ENCODE data around the gene WWOX.

The WWOX gene

DNA sequence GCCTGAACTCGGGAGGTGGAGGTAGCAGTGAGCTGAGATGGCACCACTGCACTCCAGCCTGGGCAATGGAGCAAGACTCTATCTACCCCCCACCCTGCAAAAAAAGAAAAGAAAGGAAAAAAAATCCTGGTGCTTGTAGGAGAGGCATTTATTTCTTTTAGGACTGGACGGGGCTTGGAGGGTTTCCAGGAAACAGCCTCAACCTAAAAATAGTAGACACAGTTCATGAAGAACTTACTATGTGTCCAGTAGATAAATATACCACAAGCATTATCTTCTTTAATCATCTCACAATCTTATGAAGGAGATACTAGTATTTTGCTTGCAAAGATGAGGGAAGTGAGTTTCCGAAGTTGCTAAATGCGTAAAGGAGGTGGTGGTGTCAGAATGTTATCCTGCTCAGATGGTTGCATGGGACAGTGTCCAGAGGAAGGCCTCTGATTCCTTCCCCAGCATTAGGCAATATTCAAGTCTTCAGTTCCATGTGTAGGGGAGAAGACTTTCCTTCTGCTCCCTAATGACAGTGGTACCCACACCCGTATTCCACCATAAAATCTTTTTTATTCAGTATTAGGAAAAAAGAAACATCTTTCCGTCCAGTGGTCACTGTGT is 263.2 kb downstream of the WWOX start:
- no peak for DNase-seq (ENCODE audit: low spot score)

DNA sequence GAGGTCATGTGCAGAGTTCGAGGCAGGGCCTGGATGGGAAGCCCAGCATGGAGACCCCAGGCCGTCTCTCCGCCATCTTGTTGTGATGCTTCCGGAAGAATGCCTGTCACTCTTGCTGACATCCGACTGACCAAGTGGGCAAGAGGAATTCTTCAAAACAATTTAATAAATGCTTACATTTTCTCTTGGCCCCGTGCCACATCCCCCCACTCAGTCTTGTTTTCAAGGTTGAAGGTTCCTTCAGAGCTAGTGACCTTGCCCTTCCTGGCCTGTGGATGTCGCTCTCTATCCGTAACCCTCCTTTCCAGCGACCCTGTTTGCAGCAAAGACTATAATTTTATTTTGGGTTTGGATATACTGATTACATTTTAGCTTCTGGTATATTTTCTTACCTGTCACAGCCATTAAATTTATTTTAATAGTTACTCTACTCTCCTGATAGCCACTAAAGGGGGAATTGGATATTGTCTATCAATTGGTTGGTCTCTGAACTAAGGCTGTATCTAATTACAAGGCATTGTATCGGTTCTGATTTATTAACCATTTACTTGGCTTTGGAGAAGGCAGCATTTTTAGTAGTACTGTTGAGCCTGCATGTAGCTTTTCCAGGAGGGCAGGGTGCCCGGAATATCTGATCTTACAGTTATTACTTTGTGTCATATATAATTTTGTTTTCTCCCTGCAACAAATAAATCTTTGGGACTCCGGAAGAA is 264.5 kb downstream of the WWOX start:
- no peak for DNase-seq (ENCODE audit: low spot score)

DNA sequence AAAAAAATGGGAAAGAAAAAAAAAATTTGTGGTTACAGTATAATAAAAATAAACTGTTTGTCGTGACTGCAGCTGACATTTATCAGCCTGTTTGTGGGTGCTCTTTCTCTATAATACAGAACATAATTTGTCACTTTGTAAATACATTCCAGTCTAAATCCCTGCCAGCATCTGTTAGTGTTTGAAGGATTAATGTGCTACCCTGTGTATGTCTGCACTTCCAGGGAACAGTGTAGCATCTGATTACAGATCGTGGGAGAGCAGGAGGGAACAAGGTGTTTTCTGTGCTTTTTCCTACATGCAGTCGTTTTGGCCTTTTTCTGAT is 265.1 kb downstream of the WWOX start:
- DNase-seq (ENCODE audit: low spot score), result no peak

DNA sequence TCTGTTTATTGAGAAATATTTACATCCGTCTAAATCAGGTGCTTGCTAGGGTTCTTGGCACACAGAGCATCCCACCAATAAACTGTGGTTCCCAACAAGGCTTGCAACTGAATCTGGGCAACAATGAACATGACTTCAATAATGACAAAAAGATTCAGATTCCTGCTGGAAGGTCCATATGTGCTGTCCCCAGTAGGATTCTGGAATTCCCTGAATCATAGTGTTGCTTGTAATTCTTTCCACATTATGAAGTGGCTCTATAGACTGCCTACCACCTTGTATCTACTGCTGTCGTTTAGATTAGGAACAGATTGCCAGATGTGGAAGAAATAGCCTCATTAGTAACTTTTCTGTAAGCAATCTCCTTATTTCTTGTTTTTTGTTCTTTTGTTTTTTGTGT is 265.9 kb downstream of the WWOX start:
- DNase-seq (ENCODE audit: low spot score), result no peak

DNA sequence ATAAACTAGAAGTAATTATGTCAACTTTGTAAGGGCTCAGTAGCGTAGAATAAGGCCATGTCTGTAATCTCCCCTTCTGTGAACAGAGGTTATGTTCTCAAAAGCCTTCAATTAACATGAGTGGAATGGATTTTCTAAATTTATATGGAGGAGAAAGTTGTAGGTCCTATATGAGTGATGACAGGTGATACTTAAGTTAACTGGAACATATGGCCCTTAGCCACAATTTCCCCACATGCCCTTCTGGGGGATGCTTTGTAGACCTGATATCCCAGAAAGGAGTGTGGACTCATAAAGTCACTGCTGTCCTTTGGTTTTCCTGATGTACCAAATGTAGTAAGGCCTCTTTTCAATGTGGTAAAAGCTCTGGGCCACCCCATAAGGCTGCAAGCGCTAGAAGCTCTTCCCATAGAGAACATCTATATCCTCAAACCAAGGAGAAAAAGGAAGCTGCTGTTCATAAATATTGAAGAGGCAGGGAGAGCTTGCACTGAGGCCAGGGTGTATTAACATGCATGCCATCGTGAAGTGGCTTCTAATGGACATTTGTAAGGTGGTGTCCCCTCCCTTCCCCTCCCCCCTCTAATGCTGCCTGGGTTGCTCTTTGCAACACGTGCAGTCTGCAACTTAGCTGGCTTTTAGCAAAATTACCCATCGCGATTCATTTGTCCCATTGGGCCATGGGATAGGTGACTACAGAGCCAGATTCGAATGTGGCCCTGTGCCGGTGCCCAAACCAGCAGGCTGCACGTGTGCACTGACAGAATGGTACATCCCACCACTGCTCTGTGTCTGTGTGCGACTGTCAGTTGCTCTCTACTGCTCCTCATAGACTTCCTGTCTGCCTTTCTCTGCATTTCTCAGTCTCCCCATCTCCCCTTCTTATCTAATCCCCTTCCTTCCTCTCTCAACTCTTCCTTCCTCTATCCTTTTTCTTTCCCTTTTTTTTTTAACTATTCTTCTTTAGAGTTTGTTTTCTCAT is 269.0 kb downstream of the WWOX start:
- DNase-seq (ENCODE audit: low spot score), result no peak

DNA sequence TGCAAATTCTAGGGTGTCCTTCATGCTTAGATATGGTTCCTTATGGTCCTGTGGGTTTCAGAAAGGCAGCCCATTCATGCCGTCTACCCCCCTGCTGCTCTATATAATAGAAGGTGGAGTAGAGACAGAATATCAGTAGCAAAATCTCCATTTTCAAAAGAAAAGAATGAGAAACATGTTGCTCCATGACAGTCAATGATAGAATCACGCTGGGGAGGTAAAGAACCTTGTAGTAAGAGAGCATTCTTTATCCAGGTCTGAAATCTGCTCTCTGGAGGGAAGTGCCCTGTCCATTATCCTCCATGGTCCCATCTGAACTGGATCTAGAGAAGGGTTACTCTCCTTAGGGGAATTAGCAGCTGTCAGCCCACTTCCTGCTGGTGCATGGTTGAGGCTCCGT is 272.8 kb downstream of the WWOX start:
- no peak for DNase-seq (ENCODE audit: low spot score)

DNA sequence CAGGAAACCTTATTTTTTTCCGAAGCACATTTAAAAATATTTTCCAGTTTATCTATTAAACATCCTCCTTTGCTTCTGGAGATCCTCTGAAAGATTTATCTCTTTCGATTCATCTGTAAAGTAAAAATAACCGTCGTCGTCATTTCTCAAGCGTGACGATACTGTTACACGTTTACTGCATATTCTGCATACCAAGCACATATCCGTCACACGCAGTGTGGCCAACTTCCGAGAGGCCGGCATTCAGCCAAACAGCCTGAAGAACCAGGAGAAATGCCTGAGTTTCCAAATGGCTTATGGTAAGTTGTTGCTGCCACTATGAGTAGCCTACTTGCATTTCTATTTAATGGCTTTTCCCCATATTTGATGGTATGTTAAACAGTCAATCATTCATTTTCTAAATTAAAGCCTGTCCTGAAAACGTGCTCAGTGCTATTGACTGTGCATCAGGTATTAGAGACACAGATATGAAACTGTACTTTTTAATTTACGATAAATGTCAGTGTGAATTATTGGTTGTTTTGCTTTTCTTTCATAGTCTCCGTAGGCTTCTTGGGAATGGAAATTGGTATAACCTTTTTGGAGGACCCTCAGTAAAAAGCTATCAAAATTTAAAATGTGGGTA is 275.7 kb downstream of the WWOX start:
- DNase-seq (ENCODE audit: low spot score), result no peak

DNA sequence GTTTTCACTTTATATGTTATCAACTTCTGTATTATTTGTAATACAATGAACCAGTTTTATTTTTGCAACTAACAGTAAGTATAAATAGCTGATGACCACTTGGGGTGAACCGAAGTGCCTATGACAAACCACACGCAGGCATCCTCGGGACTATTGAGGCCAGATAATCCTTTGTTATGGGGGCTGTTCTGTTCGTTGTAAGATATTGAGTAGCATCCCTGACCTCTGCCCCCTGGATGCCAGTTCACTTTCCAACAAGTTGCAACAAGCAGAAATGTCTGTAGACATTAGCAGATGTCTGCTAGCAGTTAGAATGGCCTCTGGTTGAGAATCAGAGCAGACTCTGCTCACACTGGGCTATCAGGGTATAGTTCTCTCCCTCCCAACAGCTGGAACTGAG is 277.0 kb downstream of the WWOX start:
- no peak for DNase-seq (ENCODE audit: low spot score)

DNA sequence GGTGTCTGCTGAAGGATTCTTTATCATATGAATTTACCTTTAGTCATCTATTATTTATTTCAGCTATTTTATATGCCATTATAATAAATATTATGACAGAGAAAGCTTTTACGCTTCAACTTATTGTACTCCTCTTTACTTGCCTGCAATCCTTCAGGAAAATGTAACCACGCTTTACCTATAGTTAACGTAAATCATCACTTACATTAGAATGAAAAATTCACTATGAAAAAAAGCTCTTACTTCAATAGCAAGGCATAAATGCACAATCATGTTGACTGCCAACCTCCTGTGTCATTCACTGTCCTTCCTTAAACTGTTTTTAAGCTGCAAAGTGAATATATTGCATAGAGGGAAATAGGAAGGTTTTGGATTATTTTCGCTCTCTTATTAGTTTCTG is 277.9 kb downstream of the WWOX start:
- no peak for DNase-seq (ENCODE audit: low spot score)

DNA sequence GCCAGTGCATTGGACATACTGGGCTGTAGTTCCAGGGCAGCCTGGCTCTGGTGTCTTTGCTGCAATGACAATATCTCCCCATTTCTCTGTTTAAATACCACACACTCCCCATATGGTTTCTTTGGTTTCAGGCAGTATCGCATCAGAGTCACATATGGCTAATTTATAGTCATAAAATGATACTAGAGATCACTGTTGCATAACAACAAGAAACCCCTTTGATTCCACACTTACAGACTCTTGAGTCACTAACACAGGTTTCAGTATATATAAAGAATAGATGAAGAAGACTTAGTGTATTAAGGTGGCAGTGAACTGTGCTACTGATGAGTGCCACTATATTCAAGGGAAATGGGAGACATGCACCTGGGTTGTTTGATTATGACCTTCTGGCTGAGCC is 281.6 kb downstream of the WWOX start:
- DNase-seq (ENCODE audit: low spot score), result no peak

DNA sequence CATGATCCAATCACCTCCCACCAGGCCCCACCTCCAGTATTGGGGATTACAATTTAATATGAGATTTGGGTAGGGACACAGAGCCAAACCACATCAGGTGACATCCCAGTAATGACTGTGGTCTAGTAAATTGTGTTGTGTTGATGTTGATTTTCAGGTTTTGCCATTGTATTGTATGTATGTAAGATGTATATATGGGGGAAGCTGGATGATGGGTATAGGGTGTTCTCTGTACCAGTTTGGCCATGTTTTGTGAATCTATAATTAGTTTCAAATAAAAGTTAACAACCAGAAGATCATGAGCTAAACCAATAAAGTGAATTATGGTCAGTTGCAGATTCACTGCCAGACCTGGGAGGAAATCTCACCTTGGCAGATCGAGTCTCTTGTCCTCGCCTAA is 283.7 kb downstream of the WWOX start:
- DNase-seq (ENCODE audit: low spot score), result no peak

DNA sequence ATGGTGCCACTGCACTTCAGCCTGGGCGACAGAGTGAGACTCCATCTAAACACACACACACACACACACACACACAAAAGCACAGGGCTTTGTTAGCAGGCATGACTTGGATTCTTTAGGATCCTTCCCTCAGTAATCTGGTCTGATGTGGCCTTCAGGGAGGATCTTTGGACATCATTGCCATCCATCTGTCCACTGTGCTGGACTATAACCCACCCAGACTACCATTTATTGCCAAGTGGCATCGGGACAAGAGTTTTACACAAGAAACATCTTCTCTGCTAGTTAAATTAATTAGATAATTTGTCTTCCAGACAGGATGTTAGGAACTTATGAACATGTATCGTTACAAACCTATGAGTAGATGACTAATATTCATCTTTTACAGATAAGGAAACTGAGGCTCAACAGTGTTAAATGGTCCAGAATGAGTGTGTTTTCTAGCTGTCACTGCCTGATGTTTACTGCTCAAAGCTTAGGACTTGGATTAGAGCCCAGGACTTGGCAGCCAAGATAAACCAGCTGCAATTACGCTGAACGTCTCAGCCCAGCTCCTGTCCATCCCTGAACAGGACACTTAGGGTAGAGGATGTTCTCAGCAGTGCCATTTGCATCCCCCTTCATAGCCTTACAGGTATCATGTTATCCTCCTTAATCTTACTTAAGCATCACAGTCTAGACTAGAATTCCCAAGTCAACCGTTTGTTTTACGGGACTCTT is 285.8 kb downstream of the WWOX start:
- DNase-seq (ENCODE audit: low spot score), result no peak

DNA sequence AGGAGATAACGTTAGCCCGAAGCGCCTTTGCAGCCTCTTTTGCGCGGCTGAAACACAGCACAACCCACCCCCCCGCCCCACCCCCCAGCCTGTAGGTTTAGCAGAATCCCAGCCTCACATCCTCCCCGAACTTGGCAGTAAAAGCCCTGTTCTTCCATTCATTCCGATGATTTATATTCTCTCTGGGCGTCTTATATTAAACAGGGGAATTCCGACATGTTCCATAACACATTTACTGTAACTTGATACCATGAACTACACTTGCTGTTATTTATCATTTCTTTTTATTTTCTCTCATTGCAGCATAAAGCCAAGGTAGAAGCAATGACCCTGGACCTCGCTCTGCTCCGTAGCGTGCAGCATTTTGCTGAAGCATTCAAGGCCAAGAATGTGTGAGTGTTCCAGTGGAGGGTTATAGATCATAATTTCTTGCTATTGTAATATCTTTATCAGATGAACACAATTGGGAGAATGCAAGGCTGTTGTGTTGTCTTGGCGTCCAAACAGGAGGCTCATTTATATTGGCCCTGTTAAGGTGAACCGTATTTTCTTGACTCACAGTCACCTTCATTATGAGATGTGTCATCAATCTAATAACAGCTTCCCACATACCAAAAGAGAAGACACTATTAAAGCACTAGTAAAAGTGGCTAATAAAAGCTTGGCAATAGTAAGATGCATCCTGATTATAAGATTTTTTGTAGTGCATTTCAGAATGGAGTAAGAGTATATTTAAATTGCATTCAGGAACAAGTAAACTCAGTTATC is 287.3 kb downstream of the WWOX start:
- DNase-seq (ENCODE audit: low spot score), result no peak

DNA sequence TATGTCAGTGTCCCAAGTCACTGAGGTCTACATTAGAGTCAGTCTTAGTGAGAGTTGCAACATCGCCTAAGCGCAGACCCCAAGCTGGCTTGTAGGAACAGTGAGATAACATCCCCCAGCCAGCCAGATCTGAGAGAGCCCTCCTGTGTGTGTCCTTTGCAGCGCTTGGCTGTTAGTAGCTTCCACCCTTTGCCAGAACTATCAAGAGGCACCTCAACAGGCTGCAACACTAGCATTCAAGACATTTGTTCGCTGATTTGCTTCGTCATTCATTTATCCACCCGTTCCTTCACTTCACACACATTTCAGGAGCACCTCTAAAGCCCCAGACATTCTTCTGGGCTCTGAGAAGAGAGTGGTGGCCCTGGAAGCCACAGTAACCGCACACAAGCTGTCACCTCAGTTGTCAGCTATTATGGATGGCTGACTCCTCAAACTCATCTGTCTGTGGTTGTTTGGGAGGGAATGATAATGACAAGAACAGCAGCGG is 289.6 kb downstream of the WWOX start:
- no peak for DNase-seq (ENCODE audit: low spot score)

DNA sequence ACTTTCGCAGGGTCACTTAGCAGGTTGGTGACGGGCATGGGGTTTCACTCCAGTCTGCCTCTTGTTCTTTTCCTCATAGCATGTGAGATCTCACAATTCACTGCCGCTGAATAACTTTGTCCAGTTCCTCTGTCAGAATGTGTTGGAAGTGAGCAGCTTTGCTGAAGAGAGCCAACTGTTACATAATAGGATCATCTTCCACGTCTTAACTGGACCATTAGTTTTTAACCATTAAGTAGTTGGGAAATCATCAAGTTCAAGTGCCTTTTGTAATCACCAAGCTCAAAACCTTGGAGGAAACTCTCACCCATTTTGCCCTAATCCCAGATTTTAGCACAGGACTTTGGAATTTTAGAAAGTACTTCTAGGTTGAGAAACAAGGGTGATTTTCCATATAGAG is 290.6 kb downstream of the WWOX start:
- no peak for DNase-seq (ENCODE audit: low spot score)

DNA sequence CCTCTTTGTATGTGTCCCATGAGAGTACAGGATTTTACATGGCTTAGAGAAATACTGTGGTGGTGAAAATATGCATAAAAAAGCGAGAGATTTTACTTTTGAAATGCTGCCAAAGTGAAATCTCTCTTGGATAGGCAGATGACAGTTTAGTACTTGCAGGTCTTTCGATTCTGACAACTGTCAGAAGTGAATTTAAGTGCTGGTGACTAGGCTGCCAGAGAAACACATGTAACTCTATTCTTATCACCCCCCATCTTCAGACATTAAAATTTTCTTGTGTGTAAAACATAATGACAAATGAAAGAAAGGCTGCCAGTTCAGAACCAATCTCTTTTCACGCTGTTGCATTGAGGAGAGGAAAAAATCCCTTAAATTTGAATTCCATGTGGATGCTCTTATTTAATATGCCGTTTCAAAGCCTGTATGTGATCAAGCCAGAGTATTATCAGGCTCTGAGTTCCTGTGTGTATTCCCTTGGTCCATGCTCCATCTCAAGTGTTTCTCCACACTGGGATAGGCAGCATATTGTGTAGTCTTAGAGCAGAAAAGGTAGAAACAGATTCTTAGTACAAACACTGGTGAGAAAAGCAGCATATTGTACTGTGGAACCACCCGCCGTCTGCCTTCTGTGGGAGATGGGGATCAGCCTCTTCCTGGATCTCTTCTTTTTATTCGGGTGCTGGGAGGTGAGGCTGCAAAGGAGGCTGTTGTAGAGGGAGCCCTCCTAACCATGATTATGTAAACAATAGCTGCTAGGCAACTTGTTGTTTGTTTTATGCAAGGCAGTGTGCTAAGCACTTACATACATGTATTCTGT is 291.3 kb downstream of the WWOX start:
- DNase-seq (ENCODE audit: low spot score), result no peak

DNA sequence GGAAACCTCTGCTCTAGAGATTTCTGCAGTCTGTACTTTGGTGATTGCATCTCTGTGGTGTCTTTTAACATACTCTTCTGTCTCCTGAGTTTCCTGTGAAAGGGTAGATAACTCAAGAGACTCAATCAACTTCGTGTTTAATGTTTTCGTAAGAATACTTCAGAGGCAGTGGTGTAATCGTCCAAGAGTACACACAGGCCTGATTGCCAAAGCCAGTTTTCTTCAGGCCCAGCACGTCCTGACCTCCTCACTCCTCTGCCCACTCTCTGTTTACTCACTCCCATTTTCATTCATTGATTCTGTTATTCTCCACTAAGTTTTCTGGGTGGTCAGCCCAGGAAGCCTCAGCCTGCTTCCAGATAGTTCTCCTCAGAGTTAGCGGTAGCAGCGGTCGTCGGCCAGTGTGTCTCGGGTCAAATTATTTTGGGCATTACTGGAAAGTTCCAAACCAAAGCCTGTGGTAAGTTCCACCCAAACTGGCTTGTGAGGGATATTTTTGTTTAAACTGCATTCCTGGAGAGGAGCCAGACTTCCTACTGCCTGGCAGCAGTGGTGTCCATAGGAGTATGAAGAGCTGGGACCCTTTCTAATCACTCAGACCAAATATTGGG is 293.2 kb downstream of the WWOX start:
- DNase-seq (ENCODE audit: low spot score), result no peak

DNA sequence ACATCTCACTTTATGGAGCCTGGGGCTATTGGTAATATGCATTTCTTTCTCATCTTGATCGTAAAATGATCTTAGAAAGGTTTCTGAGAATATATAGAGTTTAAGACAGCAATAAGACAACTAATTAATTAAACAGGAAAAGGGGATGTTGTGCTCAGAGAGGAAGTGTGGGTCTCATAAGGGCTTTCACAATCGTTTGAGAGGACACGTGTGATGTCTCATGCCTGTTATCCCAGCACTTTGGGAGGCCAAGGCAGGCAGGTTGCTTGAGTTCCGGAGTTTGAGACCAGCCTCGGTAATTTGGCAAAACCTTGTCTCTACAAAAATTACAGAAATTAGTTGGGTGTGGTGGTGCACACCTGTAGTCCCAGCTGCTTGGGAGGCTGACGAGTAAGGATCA is 295.6 kb downstream of the WWOX start:
- DNase-seq (ENCODE audit: low spot score), result no peak

DNA sequence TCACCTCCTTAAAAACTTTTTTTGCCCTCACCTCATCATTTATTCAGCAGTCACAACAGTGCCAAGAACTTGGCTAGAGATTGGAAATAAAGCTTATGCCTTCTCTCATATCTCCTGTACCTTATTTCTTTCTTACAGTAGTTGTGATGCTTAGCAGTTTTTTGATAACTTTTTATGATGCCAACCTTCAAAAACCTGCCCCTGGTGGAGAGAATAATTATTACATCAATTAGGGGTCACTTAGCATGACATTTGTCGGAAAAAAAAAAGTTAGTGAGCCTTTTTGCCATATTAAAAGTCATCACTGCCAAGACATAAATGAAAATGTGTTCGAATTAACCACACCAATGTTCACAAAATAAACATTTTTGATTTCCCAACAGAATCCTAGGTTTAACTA is 296.6 kb downstream of the WWOX start:
- DNase-seq (ENCODE audit: low spot score), result no peak

DNA sequence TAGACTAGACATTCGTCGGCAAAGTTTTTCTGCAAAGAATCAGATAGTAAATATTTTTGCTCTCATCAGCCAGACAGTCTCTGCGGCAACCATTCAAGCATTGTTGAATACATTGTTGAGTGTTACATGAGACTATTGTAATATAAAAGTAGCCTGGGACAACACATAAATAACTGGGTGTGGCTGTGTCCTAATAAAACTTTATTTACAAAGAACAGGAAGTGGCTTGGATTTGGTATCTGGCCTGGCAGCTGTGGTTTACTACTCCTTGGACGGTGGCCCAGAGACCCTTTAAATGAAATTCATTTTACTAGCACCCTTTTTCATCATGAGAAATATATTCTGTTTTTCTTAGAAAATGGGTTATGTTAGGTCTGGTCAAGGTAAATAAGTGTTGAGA is 297.2 kb downstream of the WWOX start:
- no peak for DNase-seq (ENCODE audit: low spot score)

Measured in ecto neural progenitor cell (in vitro differentiated cells).